Stimulated activated CD4-positive, alpha-beta T cell treated with anti-CD3 and anti-CD28 coated beads, Interleukin-12 subunit alpha, Interleukin-12 subunit beta, amount 100 ng/mL, for 24 hours (primary cell): ENCODE results near the gene TEC.

Experiments used
- DNase-seq, 2 experiments: peaks; one replicate each; pipeline ENCODE4 v3.0.0-alpha.2; 2020; ENCODE audit warnings: low read depth in 2 of 2

Gene TEC

GRCh38 chr4:48122756-48123155, 146.9 kb downstream of the TEC start:
- no peak for DNase-seq

- no peak for DNase-seq
These were observed 148.5 kb downstream of the TEC start for GRCh38 chr4:48121180-48121579.

- DNase-seq = no peak
These were observed 149.5 kb downstream of the TEC start for GRCh38 chr4:48120132-48120531.

GRCh38 chr4:48119646-48120045, 150.0 kb downstream of the TEC start:
- no peak for DNase-seq

GRCh38 chr4:48118081-48118480, 151.6 kb downstream of the TEC start:
- no peak for DNase-seq

GRCh38 chr4:48116582-48116981, 153.1 kb downstream of the TEC start:
- no peak for DNase-seq

- no peak for DNase-seq
These were observed 155.2 kb downstream of the TEC start for GRCh38 chr4:48114412-48114811.

- no peak for DNase-seq
These were observed 157.5 kb downstream of the TEC start for GRCh38 chr4:48112017-48112667.

GRCh38 chr4:48110452-48110978, 159.1 kb downstream of the TEC start:
- DNase-seq = no peak

GRCh38 chr4:48109413-48110263, 160.0 kb downstream of the TEC start:
- no peak for DNase-seq

- no peak for DNase-seq
These were observed 161.1 kb downstream of the TEC start for GRCh38 chr4:48108309-48109073.

GRCh38 chr4:48105230-48105629, 164.4 kb downstream of the TEC start:
- DNase-seq = no peak

- DNase-seq = no peak
These were observed 166.0 kb downstream of the TEC start for GRCh38 chr4:48103483-48104139.

- no peak for DNase-seq
These were observed 167.3 kb downstream of the TEC start for GRCh38 chr4:48102303-48102702.

- DNase-seq = no peak
These were observed 169.4 kb downstream of the TEC start for GRCh38 chr4:48100256-48100655.

GRCh38 chr4:48095441-48095840, 174.2 kb downstream of the TEC start:
- DNase-seq = no peak

- peak; percentile 10 to 35 for DNase-seq
These were observed 175.6 kb downstream of the TEC start for GRCh38 chr4:48093991-48094416.

- no peak for DNase-seq
These were observed 179.0 kb downstream of the TEC start for GRCh38 chr4:48090621-48091020.

GRCh38 chr4:48085821-48086589, 183.6 kb downstream of the TEC start:
- DNase-seq = no peak
